Right atrium auricular region (tissue), 2 donors: Measurements from ENCODE around the gene TXNRD3. TPM values are rescaled to one million over a fixed set of nuclear protein-coding genes. Genes with fewer than 3 reads are reported as not detected.
"Not testable (repeated sequence)": the region's sequence is repeated elsewhere in the genome, so short reads cannot be mapped to it uniquely, and the experiment has no call there.

Source experiments
- DNase-seq: peaks from one replicate; pipeline ENCODE4 v3.0.0-alpha.2; 2019; ENCODE audit warnings: low spot score
- H3K27ac ChIP-seq, 2 donors: fragments of 200-600 bp; sonication (generic); 1 replicate in 1 of 2; 2 replicates in 1 of 2; pipeline ENCODE4 v1.5.1; 2016 to 2019
- H3K27me3 ChIP-seq, 2 donors: fragments of 200-600 bp; sonication (generic); one replicate each; pipeline versions ENCODE4 v1.5.1 to v1.6.0; 2017 to 2019
- H3K36me3 ChIP-seq: fragments of 200-600 bp; sonication (generic); one replicate; pipeline ENCODE4 v1.5.1; 2016
- H3K4me1 ChIP-seq, 2 donors: fragments of 200-600 bp; sonication (generic); one replicate each; pipeline versions ENCODE4 v1.5.1 to v1.6.0; 2017 to 2019
- H3K4me3 ChIP-seq, 2 donors: fragments of 200-600 bp; sonication (generic); 1 replicate in 1 of 2; 2 replicates in 1 of 2; pipeline ENCODE4 v1.5.1; 2017 to 2019; ENCODE audit warnings: mild to moderate bottlenecking in 1 of 2, moderate library complexity in 1 of 2
- H3K9me3 ChIP-seq, 2 donors: fragments of 200-600 bp; sonication (generic); one replicate each; pipeline ENCODE4 v1.5.1; 2019
- CTCF ChIP-seq, 2 donors: fragments of 200-600 bp; sonication (generic); IDR thresholded peaks; one replicate each; pipeline ENCODE4 v1.5.1; 2019; ENCODE audit warnings: antibody characterized with exemption in 2 of 2
- total RNA-seq, 2 donors: library from RNA; depleted of rRNA; stranded (reverse); fragments of >200 nt; gene quantifications; one replicate each; pipeline ENCODE4 v1.1.0, GENCODE V29; 2016

The TXNRD3 gene
- total RNA-seq, 2 donors from 2014 or later, result 5.0 to 6.8 TPM

GRCh38 chr3:126599101-126599500 is 55.8 kb downstream of the TXNRD3 start:
- H3K27ac ChIP-seq, result no peak overlapping the region
- no peak for DNase-seq
- no peaks in the 10 kb centered on the region for H3K4me1 ChIP-seq
- H3K4me3 ChIP-seq, result no peak overlapping the region
- no peak for TF ChIP-seq CTCF (IDR thresholded peaks at IDR 0.05)
- no peaks in the 10 kb centered on the region for H3K9me3 ChIP-seq
- no peaks in the 10 kb centered on the region for H3K36me3 ChIP-seq
- H3K27me3 ChIP-seq, result no peaks in the 10 kb centered on the region

- H3K4me3 ChIP-seq, DNase-seq, H3K27me3 ChIP-seq, H3K4me1 ChIP-seq, H3K36me3 ChIP-seq, H3K9me3 ChIP-seq, H3K27ac ChIP-seq: not testable (repeated sequence)
Measured at GRCh38 chr3:126595479-126595878, 59.4 kb downstream of the TXNRD3 start.

GRCh38 chr3:126591515-126591914 is 63.4 kb downstream of the TXNRD3 start:
- not testable (repeated sequence) for H3K9me3 ChIP-seq, H3K4me1 ChIP-seq, H3K36me3 ChIP-seq, DNase-seq, H3K4me3 ChIP-seq, H3K27me3 ChIP-seq, H3K27ac ChIP-seq

- Histone ChIP-seq H3K4me1 (no peaks in the 10 kb centered on the region), H3K36me3 (no peaks in the 10 kb centered on the region), H3K4me3 (no peak overlapping the region), H3K27ac (no peak overlapping the region), H3K9me3 (no peaks in the 10 kb centered on the region), H3K27me3 (no peaks in the 10 kb centered on the region)
- no peak for TF ChIP-seq CTCF (IDR thresholded peaks at IDR 0.05)
- DNase-seq, result no peak
Measured at GRCh38 chr3:126582311-126582710, 72.6 kb downstream of the TXNRD3 start.

GRCh38 chr3:126581569-126581968 is 73.4 kb downstream of the TXNRD3 start:
- Histone ChIP-seq H3K4me1 (no peaks in the 10 kb centered on the region), H3K27me3 (no peaks in the 10 kb centered on the region), H3K4me3 (no peak overlapping the region), H3K9me3 (no peaks in the 10 kb centered on the region), H3K36me3 (no peaks in the 10 kb centered on the region), H3K27ac (no peak overlapping the region)
- no peak for TF ChIP-seq CTCF (IDR thresholded peaks at IDR 0.05)
- no peak for DNase-seq

- DNase-seq, result no peak
- Histone ChIP-seq H3K4me1 (no peaks in the 10 kb centered on the region), H3K9me3 (no peaks in the 10 kb centered on the region), H3K27me3 (no peaks in the 10 kb centered on the region), H3K4me3 (no peak overlapping the region), H3K27ac (no peak overlapping the region), H3K36me3 (no peaks in the 10 kb centered on the region)
- no peak for TF ChIP-seq CTCF (IDR thresholded peaks at IDR 0.05)
Measured at GRCh38 chr3:126580746-126581145, 74.2 kb downstream of the TXNRD3 start.

- no peak overlapping the region for H3K27ac ChIP-seq
- no peaks in the 10 kb centered on the region for H3K27me3 ChIP-seq
- no peak for DNase-seq
- TF ChIP-seq CTCF (IDR thresholded peaks at IDR 0.05), result no peak
- no peaks in the 10 kb centered on the region for H3K36me3 ChIP-seq
- H3K4me1 ChIP-seq, result no peaks in the 10 kb centered on the region
- no peaks in the 10 kb centered on the region for H3K9me3 ChIP-seq
- H3K4me3 ChIP-seq, result no peak overlapping the region
Measured at GRCh38 chr3:126578702-126579101, 76.2 kb downstream of the TXNRD3 start.
